Embryonic facial prominence (tissue), 1 donor: ENCODE measurements around the gene PRR3.

ENCODE experiments used
- DNase-seq: peaks from one replicate; pipeline ENCODE4 v3.0.0-alpha.2; 2016; ENCODE audit errors: extremely low spot score

The PRR3 gene

GRCh38 chr6:30537931-30538330 lies 19.2 kb upstream of the PRR3 start:
- no peak for DNase-seq

- DNase-seq, result peak; percentile 67
Observed at GRCh38 chr6:30541515-30542403, 15.3 kb upstream of the PRR3 start.

DNA sequence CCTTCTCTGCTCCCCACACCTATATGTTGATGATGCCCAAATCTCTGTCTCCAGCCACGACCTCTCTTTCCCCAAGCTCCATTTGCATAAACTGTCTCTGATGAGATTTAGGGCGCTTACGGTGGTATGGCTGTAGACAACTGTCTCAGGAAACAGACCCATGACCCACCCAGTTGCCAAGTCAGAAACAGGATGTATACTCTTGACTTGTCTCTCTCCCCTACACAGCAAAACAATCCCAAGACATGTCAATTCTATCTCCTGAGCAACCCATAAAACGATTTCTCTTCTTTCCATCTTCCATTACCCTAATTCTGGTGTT lies 14.7 kb upstream of the PRR3 start:
- no peak for DNase-seq

DNA sequence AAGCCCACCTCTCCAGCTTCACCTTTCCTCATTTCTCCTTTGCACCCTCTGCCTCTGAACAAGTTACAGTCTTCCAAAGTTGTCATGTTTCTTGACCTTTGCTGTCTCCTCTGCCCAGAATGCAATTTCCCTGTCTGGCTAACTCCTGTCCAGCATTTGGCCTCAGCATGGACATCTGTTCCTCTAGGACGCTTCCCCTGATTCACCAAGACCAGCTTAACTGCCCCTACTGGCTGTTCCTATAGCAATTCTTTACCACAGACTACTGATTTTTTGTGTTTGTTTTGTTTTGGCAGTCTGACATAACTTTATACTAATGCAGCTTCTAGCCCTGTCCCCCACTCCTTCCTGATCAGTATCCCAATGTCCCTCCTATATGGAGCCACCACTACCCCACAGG lies 14.2 kb upstream of the PRR3 start:
- DNase-seq, result no peak

DNA sequence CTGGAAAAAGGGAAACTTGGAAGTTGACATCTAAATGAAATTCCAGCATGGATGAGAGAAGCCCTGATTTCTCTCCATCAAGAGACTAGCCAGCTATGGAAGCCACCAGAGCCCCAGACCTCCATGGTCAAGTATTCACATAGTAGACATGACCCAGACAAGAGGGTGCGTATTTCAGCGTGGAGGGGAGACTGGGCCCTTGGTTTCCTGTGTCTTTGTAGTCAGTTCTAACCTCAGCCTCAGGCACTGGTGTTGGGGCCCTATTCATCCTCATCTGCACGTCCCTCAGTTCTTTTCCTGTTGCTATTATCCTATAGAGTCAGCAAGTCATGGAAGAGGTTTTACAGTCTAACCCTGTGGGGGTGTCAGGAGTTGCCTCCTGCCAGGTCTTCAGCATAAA lies 13.3 kb upstream of the PRR3 start:
- no peak for DNase-seq

- peak; percentile 46 for DNase-seq
Observed at GRCh38 chr6:30544666-30545272, 12.3 kb upstream of the PRR3 start.

DNA sequence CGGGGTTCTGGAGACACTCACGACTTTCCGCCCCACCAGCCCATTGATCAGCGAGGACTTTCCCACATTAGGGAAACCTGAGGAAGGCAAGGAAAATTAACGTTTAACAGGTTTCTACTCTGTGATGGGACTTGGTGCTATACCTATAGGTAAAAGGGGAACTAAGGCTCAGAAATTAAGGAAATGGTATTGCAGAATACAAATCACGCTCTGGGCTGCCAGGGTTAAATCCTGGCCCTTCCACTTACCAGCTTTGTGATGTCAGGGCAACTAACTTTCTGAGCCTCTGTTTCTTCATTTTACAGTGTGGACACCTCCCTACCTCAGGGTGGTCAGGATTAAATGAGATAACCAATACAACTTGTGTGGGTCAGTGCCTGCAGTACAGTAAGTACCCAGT lies 9.6 kb upstream of the PRR3 start:
- no peak for DNase-seq

GRCh38 chr6:30548375-30548774 lies 8.7 kb upstream of the PRR3 start:
- no peak for DNase-seq

DNA sequence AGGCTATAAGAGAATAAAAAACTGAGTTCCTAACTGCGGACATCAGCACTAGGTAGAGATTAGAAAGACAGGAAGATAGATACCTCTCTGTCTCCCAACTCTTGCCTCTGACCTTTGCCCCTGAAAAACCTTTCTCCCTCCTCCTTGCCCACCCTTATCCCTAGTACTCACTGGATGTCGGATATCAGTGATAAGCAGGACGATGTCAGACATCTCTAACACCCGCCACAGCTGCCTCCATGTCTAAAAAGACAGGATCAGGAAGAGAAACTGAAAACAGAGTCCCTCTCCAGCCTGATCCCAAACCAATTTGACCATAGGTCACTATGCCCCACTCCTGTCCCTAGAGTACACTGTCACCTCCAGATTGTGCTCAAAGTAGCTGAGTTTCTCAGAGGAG lies 2.7 kb upstream of the PRR3 start:
- DNase-seq, result no peak

- DNase-seq, result no peak
Observed at GRCh38 chr6:30554962-30555815, 1.9 kb upstream of the PRR3 start.

GRCh38 chr6:30555816-30556065 lies 1.4 kb upstream of the PRR3 start:
- DNase-seq, result peak; percentile 46

- DNase-seq, result peak; percentile 87
Observed at GRCh38 chr6:30556066-30556905, 809 bp upstream of the PRR3 start, which contains the start of gene GNL1. GNL1 (minus strand) TSS chr6:30556489; CDS start chr6:30556203, 286 bp downstream.

- DNase-seq, result peak; percentile 46
Observed at GRCh38 chr6:30557683-30557981, 537 bp downstream of the PRR3 start.

- no peak for DNase-seq
Observed at GRCh38 chr6:30560930-30561329, 3.8 kb downstream of the PRR3 start.

- DNase-seq, result no peak
Observed at GRCh38 chr6:30562470-30563425, 5.7 kb downstream of the PRR3 start.

DNA sequence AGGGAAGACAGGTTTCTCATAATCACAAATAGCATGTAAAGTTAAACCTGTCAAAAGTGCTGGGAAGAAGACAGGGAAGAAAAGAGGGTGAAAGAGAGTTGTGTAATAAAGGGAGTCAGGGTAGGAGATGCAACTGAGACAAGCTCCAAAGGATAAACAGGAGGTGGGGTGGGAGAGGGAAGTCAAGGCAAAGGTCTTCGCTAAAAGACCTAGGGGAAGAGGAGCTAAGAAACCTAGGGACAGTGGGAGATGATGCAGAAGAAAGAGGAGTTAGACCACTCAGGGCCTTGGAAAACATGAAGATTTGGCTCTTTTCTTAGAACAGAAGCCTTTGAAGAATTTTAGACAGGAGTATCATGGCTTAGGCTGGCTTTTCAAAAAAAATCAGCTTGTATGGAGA lies 7.0 kb downstream of the PRR3 start:
- DNase-seq, result no peak

DNA sequence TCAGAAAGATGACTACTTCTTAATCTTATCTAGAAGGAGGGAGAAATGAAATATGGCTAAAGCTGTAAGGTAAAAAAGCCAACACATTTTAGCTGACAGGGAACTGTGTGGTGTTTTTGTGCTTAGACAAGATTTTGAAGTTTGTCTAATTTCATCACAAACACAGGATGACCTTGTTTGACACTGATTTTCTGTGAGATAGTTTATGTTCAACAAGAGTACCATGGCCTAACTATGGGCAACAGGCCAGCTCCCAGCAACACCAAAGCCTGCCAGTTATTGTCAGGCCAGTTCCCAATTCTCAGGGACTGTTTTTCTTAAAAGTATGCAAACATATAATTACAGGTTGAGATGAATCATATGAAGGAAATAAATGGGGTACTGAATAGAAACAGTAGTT lies 8.7 kb downstream of the PRR3 start:
- no peak for DNase-seq

DNA sequence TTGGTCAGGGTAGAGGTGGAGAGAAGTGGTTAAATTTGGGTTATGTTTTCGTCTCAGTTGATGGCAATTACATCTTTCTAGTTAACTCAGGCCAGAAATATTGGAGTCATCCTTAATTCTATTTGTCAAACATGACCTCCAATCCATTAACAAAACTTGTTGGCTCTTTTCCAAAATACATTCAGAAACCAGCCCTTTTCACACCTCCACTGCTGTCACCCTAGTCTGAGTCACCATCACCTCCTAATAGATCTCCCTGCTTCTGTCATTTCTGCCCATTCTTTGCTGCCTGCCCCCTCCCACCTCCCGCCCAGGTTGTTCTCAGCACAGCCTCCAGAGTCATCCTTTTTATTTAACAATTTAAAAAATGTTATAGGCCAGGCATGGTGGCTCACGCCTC lies 11.2 kb downstream of the PRR3 start:
- DNase-seq, result no peak

DNA sequence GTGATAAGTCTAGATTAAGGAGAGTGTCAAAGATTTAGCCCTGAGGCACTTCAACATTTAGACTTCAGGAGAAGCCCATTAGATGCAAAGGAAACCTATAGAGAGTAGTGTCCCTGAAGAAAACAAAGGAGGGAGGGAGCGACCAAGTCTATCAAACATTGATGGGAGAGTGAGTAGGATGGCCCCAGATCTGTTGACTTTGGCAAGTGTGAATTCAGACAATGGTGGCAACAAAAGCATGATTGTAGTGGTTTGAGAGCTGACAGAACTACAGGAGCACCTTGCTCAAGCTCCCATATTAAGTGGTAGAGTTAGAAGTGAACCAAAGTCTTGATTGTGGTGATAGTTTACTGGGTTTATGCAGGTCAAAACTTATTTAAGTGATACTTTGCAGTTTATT lies 13.2 kb downstream of the PRR3 start:
- no peak for DNase-seq

GRCh38 chr6:30570740-30571074 lies 13.6 kb downstream of the PRR3 start:
- no peak for DNase-seq
